H1 (cell line): ENCODE results near the gene NOL4L. TPM values are rescaled to one million over a fixed set of nuclear protein-coding genes. Genes with fewer than 3 reads are reported as not detected.

ENCODE experiments used
- FOSL1 ChIP-seq: IDR thresholded peaks from 2 replicates; pipeline ENCODE4 v1.6.1; 2011; ENCODE audit warnings: mild to moderate bottlenecking, low read depth, low read length, moderate library complexity; ENCODE audit not compliant: insufficient read depth
- JUND ChIP-seq: IDR thresholded peaks from 2 replicates; pipeline ENCODE4 v1.6.1; 2011; ENCODE audit warnings: mild to moderate bottlenecking, improper control_type of control experiment, low read length
- MAX ChIP-seq: IDR thresholded peaks from 2 replicates; pipeline ENCODE4 v1.6.1; 2012; ENCODE audit warnings: inconsistent platforms
- POLR2AphosphoS5 ChIP-seq: IDR thresholded peaks from 2 replicates; pipeline ENCODE4 v1.6.1; 2011; ENCODE audit warnings: low read depth, low read length
- RXRA ChIP-seq: IDR thresholded peaks from 2 replicates; pipeline ENCODE4 v1.6.1; 2011; ENCODE audit warnings: low read depth, mild to moderate bottlenecking, low read length, moderate library complexity; ENCODE audit not compliant: insufficient read depth
- SIN3A ChIP-seq, 2 experiments: IDR thresholded peaks in 1 of 2; conservative IDR thresholded peaks in 1 of 2; 2 replicates each; pipeline ENCODE4 v1.6.1; 2011 to 2012; ENCODE audit warnings: low read length in 2 of 2, improper control_type of control experiment in 1 of 2, low read depth in 1 of 2, mild to moderate bottlenecking in 1 of 2
- SP1 ChIP-seq: IDR thresholded peaks from 2 replicates; pipeline ENCODE4 v1.6.1; 2011; ENCODE audit warnings: low read depth, low read length
- polyA plus RNA-seq, 7 experiments: library from polyadenylated mRNA; depleted of rRNA in 3 of 7; stranded (reverse) in 5 of 7; unstranded in 2 of 7; fragments of >200 nt in 5 of 7; fragments of 200-250 nt in 2 of 7; gene quantifications; 1 replicate in 5 of 7; 2 replicates in 1 of 7; 4 replicates in 1 of 7; pipeline versions ENCODE4 v1.2.1 to v1.2.3, GENCODE V29; 2011 to 2013; ENCODE audit warnings: missing spikeins in 2 of 7, mixed read lengths in 2 of 7
- total RNA-seq: library from RNA; stranded (reverse); fragmentation: NEBNext Ultra II Directional; extraction: Animal tissue kit (Norgen Biotek cat#: 25700); gene quantifications from 2 replicates; pipeline ENCODE4 v1.2.1, GENCODE V29; 2021
- TF ChIP-seq, protein P1 (sequence below): fragments of 300-600 bp; sonication (generic); IDR thresholded peaks from 2 replicates; pipeline ENCODE4 v1.7.1; 2012; ENCODE audit warnings: low read length, moderate library complexity, mild to moderate bottlenecking, inconsistent platforms; ENCODE audit not compliant: insufficient replicate concordance

The NOL4L gene
- total and polyA plus RNA-seq, 2 of the 8 experiments (the other 6 are each of a cell fraction or from before 2014, with no cell fraction given) = 15.3 to 23.7 TPM

- TF ChIP-seq, protein P1, sequence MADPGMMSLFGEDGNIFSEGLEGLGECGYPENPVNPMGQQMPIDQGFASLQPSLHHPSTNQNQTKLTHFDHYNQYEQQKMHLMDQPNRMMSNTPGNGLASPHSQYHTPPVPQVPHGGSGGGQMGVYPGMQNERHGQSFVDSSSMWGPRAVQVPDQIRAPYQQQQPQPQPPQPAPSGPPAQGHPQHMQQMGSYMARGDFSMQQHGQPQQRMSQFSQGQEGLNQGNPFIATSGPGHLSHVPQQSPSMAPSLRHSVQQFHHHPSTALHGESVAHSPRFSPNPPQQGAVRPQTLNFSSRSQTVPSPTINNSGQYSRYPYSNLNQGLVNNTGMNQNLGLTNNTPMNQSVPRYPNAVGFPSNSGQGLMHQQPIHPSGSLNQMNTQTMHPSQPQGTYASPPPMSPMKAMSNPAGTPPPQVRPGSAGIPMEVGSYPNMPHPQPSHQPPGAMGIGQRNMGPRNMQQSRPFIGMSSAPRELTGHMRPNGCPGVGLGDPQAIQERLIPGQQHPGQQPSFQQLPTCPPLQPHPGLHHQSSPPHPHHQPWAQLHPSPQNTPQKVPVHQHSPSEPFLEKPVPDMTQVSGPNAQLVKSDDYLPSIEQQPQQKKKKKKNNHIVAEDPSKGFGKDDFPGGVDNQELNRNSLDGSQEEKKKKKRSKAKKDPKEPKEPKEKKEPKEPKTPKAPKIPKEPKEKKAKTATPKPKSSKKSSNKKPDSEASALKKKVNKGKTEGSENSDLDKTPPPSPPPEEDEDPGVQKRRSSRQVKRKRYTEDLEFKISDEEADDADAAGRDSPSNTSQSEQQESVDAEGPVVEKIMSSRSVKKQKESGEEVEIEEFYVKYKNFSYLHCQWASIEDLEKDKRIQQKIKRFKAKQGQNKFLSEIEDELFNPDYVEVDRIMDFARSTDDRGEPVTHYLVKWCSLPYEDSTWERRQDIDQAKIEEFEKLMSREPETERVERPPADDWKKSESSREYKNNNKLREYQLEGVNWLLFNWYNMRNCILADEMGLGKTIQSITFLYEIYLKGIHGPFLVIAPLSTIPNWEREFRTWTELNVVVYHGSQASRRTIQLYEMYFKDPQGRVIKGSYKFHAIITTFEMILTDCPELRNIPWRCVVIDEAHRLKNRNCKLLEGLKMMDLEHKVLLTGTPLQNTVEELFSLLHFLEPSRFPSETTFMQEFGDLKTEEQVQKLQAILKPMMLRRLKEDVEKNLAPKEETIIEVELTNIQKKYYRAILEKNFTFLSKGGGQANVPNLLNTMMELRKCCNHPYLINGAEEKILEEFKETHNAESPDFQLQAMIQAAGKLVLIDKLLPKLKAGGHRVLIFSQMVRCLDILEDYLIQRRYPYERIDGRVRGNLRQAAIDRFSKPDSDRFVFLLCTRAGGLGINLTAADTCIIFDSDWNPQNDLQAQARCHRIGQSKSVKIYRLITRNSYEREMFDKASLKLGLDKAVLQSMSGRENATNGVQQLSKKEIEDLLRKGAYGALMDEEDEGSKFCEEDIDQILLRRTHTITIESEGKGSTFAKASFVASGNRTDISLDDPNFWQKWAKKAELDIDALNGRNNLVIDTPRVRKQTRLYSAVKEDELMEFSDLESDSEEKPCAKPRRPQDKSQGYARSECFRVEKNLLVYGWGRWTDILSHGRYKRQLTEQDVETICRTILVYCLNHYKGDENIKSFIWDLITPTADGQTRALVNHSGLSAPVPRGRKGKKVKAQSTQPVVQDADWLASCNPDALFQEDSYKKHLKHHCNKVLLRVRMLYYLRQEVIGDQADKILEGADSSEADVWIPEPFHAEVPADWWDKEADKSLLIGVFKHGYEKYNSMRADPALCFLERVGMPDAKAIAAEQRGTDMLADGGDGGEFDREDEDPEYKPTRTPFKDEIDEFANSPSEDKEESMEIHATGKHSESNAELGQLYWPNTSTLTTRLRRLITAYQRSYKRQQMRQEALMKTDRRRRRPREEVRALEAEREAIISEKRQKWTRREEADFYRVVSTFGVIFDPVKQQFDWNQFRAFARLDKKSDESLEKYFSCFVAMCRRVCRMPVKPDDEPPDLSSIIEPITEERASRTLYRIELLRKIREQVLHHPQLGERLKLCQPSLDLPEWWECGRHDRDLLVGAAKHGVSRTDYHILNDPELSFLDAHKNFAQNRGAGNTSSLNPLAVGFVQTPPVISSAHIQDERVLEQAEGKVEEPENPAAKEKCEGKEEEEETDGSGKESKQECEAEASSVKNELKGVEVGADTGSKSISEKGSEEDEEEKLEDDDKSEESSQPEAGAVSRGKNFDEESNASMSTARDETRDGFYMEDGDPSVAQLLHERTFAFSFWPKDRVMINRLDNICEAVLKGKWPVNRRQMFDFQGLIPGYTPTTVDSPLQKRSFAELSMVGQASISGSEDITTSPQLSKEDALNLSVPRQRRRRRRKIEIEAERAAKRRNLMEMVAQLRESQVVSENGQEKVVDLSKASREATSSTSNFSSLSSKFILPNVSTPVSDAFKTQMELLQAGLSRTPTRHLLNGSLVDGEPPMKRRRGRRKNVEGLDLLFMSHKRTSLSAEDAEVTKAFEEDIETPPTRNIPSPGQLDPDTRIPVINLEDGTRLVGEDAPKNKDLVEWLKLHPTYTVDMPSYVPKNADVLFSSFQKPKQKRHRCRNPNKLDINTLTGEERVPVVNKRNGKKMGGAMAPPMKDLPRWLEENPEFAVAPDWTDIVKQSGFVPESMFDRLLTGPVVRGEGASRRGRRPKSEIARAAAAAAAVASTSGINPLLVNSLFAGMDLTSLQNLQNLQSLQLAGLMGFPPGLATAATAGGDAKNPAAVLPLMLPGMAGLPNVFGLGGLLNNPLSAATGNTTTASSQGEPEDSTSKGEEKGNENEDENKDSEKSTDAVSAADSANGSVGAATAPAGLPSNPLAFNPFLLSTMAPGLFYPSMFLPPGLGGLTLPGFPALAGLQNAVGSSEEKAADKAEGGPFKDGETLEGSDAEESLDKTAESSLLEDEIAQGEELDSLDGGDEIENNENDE = no peak
- TF ChIP-seq JUND (no peak), SP1 (no peak), RXRA (0 out of 2 replicates have a peak, but pooled peaks have one; percentile 72), FOSL1 (no peak), POLR2AphosphoS5 (no peak), SIN3A (conservative IDR thresholded peaks at IDR 0.05 in 1 of 2, IDR thresholded peaks at IDR 0.05 in 1 of 2; ENCODE audit: low read depth in 1 of 2, low read length in 2 of 2) (peak in 1 of 2 experiments; percentile 20; a peak in 1 of 4 replicates), MAX (peak; percentile 42; the same call in 1 of the 2 replicates)
Observed at GRCh38 chr20:32562495-32562911, 22.6 kb downstream of the NOL4L start (continued).
